ENCODE measurements around the gene PDE12. TPM values are rescaled to one million over a fixed set of nuclear protein-coding genes. Genes with fewer than 3 reads are reported as not detected.
"Not testable (repeated sequence)": the region's sequence is repeated elsewhere in the genome, so short reads cannot be mapped to it uniquely, and the experiment has no call there.

The PDE12 gene
- total RNA-seq, 1 experiment from 2014 or later: 6.2 TPM

DNA sequence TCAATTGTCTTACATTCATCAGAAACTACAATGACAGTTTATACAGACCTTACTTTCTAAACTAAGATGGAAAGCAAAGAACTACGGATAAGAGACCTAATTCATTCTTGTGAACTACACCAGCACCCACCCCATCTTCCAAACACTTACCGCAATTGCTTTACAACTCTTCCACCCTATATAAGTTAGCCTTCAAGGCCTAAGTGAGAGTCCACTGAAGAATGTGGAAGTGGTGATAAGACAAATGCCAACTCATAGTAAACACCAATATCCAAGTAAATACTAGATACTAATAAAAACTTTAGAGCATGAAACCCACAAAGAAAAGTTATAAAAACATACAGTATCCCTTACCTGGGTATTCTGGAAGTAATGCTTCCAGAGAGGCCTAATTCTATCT is 27.5 kb downstream of the PDE12 start:
- no peak for DNase-seq (ENCODE audit: low spot score)

- DNase-seq (ENCODE audit: low spot score): no peak
Observed at GRCh38 chr3:57586778-57587177, 30.7 kb downstream of the PDE12 start.

GRCh38 chr3:57587905-57588304 is 31.8 kb downstream of the PDE12 start:
- no peak for DNase-seq (ENCODE audit: low spot score)

DNA sequence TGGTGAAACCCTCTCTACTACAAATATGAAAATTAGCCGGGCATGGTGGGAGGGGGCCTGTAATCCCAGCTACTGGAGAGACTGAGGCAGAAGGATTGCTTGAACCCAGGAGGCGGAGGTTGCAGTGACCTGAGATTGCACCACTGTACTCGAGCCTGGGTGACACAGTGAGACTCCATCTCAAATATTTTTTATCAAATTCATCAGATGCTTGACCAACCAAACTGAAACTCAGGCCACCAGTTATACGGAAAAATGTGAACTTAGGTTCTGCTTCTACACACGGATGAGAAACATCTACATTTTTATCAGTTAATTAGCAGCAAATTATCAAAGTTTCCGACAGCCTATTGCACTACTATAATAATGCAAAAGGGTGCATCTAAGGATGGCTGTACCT is 36.2 kb downstream of the PDE12 start:
- no peak for DNase-seq (ENCODE audit: low spot score)

GRCh38 chr3:57594144-57594543 is 38.1 kb downstream of the PDE12 start:
- DNase-seq (ENCODE audit: low spot score): no peak

DNA sequence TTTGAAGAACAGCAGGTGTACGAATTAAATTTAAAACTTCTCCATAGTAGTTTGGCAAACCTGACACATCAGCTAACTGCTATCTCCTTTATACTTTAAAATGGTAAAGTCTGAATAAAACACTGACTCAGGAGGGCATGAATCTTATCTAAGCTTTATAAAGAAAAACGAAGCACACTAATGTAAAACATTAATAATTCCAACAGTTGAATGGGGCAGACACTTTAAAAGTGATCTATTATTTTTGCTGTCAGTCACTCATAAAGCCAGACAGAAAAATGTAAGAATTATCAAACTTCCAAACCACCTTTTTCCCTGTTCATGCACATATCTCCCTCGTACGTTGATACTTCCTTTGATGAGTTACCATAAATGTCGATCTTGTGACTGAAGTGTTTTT is 38.5 kb downstream of the PDE12 start:
- DNase-seq (ENCODE audit: low spot score): no peak

DNA sequence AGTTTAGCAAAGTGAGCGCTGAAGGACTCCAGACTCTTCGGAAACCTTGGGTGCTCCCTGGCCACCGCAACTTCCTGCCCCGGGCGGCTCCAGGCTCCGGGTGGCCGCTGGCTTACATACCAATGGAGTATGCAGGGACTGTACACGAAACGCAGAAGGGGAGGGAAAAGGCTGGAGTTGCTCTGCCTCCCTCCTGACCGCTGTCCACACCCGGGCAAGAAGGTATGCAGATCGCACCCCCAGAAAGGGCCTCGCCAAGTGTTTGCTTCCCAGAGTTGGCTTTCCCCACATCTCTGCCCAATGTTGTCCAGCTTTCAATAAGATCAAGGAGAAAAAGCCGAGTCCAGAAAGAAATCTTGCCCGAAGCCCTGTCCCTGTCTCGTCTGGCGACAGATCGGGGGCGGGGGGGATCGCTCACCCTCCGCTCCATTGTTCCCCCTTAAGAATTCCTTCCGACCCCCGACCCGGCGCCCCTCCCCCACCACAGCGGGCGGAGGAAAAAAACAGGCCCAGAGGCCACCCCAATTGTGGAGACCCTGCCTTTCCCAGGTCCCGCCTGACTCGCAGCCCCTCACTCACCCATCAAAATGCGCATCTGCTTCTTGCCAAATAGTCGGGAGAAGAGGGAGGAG is 40.5 kb downstream of the PDE12 start:
- peak; percentile 57 for DNase-seq (ENCODE audit: low spot score)

GRCh38 chr3:57597127-57597923 is 41.3 kb downstream of the PDE12 start, which contains the start of gene ARF4:
ARF4 (minus strand) TSS chr3:57597344; CDS start chr3:57597140, 204 bp downstream.
- peak; percentile 97 for DNase-seq (ENCODE audit: low spot score)

GRCh38 chr3:57598765-57599360 is 42.8 kb downstream of the PDE12 start:
- no peak for DNase-seq (ENCODE audit: low spot score)

DNA sequence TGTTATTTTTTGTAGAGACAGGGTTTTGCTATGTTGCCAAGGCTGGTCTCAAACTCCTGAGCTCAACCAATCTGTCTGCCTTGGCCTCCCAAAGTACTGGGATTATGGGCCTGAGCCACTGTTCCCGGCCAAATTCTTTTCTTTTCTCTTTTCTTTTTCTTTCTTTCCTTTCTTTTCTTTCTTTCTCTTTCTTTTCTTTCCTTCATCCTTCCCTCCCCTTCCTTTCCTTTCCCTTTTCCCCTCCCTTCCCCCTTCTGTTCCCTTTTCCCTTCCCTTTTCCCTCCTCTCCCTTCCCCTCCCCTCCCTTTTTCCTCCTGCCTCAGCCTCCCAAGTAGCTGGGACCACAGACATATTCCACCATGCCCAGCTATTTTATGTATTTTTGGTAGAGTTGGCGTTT is 44.1 kb downstream of the PDE12 start:
- DNase-seq (ENCODE audit: low spot score): no peak

- DNase-seq (ENCODE audit: low spot score): no peak
Observed at GRCh38 chr3:57604971-57605370, 48.9 kb downstream of the PDE12 start.

GRCh38 chr3:57605683-57606082 is 49.6 kb downstream of the PDE12 start:
- DNase-seq (ENCODE audit: low spot score): no peak

GRCh38 chr3:57611870-57612269 is 55.8 kb downstream of the PDE12 start:
- not testable (repeated sequence) for DNase-seq (ENCODE audit: low spot score)

DNA sequence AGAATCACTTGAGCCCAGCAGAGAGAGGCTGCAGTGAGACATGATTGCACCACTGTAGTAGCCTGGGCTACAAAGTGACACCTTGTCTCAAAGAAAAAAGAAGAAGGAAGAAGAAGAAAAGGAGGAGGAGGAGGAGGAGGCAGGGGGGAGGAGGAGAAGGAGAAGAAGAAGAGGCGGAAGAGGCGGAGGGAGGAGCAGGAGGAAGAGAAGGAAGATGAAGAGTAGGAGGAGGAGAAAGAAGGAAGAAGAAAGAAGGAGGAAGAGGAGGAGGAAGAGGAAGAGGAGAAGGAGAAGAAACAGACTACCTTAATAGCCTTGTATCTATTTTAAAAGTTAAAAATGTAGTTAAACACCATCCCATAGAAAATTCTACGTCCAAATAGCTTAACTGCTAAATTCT is 60.2 kb downstream of the PDE12 start:
- no peak for DNase-seq (ENCODE audit: low spot score)

Other genes with a start within 250 kb of the PDE12 start
- gene DNAH12, start 11.9 kb upstream of the PDE12 start, total RNA-seq (2014; rRNA removed; shearing (Covaris generic)): 0.06 TPM in 1 of 2 replicates, not detected in the other
- 209 and 245 TPM in 2 replicates for gene ARF4, start 41.1 kb downstream of the PDE12 start, total RNA-seq (2014; rRNA removed; shearing (Covaris generic))
- gene DENND6A, start 136.8 kb downstream of the PDE12 start, total RNA-seq (2014; rRNA removed; shearing (Covaris generic)): 8.9 and 10.0 TPM in 2 replicates
- gene SLMAP, start 200.0 kb downstream of the PDE12 start, total RNA-seq (2014; rRNA removed; shearing (Covaris generic)): 9.4 and 17.0 TPM in 2 replicates